Suprapubic skin (tissue), 4 donors: ENCODE data around the gene NAB1. TPM values are rescaled to one million over a fixed set of nuclear protein-coding genes. Genes with fewer than 3 reads are reported as not detected.

Experiments
- DNase-seq, 2 donors: peaks; one replicate each; pipeline ENCODE4 v3.0.0-alpha.2; 2019; ENCODE audit warnings: low spot score in 2 of 2
- H3K27ac ChIP-seq: fragments of 200-600 bp; sonication (generic); one replicate; pipeline ENCODE4 v1.5.1; 2019
- H3K27me3 ChIP-seq: fragments of 200-600 bp; sonication (generic); one replicate; pipeline ENCODE4 v1.5.1; 2019
- H3K36me3 ChIP-seq: fragments of 200-600 bp; sonication (generic); one replicate; pipeline ENCODE4 v1.5.1; 2019
- H3K4me1 ChIP-seq: fragments of 200-600 bp; sonication (generic); one replicate; pipeline ENCODE4 v1.5.1; 2019
- H3K4me3 ChIP-seq: fragments of 200-600 bp; sonication (generic); one replicate; pipeline ENCODE4 v1.5.1; 2019; ENCODE audit warnings: mild to moderate bottlenecking
- H3K9me3 ChIP-seq: fragments of 200-600 bp; sonication (generic); one replicate; pipeline ENCODE4 v1.5.1; 2019
- EP300 ChIP-seq: sonication (generic); formaldehyde crosslinking; IDR thresholded peaks from one replicate; pipeline ENCODE4 v1.6.1; 2017; ENCODE audit warnings: antibody characterized with exemption
- POLR2A ChIP-seq, 2 donors: fragments of 450-650 bp; IDR thresholded peaks; one replicate each; pipeline ENCODE4 v1.6.1; 2017; ENCODE audit warnings: antibody characterized with exemption in 2 of 2, mild to moderate bottlenecking in 2 of 2, moderate library complexity in 2 of 2
- POLR2AphosphoS5 ChIP-seq, 3 donors: sonication (generic); formaldehyde crosslinking; IDR thresholded peaks; one replicate each; pipeline ENCODE4 v1.6.1; 2017; ENCODE audit warnings: antibody characterized with exemption in 3 of 3
- WGBS: methylation state at CpG from one replicate; pipeline ENCODE4 v1.1.5; 2018; 5-methylcytosine and 5-hydroxymethylcytosine counted together
- total RNA-seq, 4 donors: library from RNA; depleted of rRNA; stranded (reverse); fragments of >200 nt; gene quantifications; one replicate each; pipeline ENCODE4 v1.1.0, GENCODE V29; 2016
- TF ChIP-seq, protein P1 (sequence below), 2 donors: fragments of 200-600 bp in 1 of 2; fragments of 450-650 bp in 1 of 2; sonication (generic) in 1 of 2; IDR thresholded peaks; one replicate each; pipeline ENCODE4 v1.5.1; 2016 to 2019; ENCODE audit warnings: antibody characterized with exemption in 2 of 2, mild to moderate bottlenecking in 1 of 2, moderate library complexity in 1 of 2

NAB1 gene
- total RNA-seq, 4 donors from 2014 or later = 83.3 to 116 (median 111) TPM

- WGBS = 86% methylated on average over 1 of the region's 1 CpG
- TF ChIP-seq EP300 (no peak), POLR2AphosphoS5 (IDR thresholded peaks at IDR 0.05) (no peak), POLR2A (IDR thresholded peaks at IDR 0.05) (no peak)
- TF ChIP-seq, protein P1, sequence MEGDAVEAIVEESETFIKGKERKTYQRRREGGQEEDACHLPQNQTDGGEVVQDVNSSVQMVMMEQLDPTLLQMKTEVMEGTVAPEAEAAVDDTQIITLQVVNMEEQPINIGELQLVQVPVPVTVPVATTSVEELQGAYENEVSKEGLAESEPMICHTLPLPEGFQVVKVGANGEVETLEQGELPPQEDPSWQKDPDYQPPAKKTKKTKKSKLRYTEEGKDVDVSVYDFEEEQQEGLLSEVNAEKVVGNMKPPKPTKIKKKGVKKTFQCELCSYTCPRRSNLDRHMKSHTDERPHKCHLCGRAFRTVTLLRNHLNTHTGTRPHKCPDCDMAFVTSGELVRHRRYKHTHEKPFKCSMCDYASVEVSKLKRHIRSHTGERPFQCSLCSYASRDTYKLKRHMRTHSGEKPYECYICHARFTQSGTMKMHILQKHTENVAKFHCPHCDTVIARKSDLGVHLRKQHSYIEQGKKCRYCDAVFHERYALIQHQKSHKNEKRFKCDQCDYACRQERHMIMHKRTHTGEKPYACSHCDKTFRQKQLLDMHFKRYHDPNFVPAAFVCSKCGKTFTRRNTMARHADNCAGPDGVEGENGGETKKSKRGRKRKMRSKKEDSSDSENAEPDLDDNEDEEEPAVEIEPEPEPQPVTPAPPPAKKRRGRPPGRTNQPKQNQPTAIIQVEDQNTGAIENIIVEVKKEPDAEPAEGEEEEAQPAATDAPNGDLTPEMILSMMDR (IDR thresholded peaks at IDR 0.05) = no peak
- no peak for DNase-seq
- Histone ChIP-seq H3K27ac (no peak overlapping the region), H3K4me1 (no peaks in the 10 kb centered on the region), H3K36me3 (peaks cover 10% of the 10 kb centered on the region), H3K4me3 (no peak overlapping the region), H3K9me3 (no peaks in the 10 kb centered on the region), H3K27me3 (no peaks in the 10 kb centered on the region)
These were observed 30.5 kb downstream of the NAB1 start for GRCh38 chr2:190679391-190679790.

DNA sequence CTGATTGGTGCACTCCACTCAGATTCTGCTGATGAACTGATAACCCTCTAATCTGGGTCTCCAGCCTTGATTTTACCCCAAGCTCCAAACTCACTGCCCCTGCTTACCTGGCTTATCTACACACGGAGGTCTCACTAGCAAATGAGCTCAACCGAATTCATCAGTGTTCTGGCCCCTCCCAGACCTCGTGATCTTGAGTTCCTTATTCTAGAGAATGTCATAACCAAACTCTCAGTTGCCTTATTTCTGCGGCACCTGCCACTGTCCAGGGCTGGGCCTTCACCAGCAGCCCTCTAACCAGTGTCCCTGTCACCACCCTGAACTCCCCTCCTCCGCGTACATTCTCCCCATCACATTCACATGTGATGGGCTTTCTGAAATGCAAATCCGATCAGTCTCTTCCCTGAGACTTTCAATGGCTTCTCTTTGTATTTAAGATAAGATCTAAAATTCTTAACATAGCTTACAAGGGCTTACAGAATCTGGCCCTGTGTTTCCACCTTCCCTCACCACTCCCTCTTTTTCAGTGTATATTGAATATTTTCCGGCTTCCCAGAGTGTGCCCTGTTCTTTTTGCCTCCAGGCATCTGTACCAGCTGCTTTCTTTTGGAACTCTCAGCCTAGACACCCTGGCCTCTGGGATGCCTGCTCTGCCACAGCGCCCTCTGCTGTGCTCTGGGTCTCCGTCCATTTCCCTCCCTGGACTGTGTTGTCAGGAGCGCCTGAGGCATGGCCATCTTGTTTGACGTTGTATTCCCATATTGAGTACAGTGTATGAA lies 31.1 kb downstream of the NAB1 start:
- DNase-seq = no peak
- Histone ChIP-seq H3K27me3 (no peaks in the 10 kb centered on the region), H3K9me3 (no peaks in the 10 kb centered on the region), H3K36me3 (peaks cover 6% of the 10 kb centered on the region), H3K27ac (no peak overlapping the region), H3K4me3 (no peak overlapping the region), H3K4me1 (no peaks in the 10 kb centered on the region)
- TF ChIP-seq POLR2AphosphoS5 (IDR thresholded peaks at IDR 0.05) = no peak
- TF ChIP-seq, protein P1 (IDR thresholded peaks at IDR 0.05) = peak in 1 of 2 donors; percentile 59
- WGBS = 74% methylated on average over 12 of the region's 12 CpGs

DNA sequence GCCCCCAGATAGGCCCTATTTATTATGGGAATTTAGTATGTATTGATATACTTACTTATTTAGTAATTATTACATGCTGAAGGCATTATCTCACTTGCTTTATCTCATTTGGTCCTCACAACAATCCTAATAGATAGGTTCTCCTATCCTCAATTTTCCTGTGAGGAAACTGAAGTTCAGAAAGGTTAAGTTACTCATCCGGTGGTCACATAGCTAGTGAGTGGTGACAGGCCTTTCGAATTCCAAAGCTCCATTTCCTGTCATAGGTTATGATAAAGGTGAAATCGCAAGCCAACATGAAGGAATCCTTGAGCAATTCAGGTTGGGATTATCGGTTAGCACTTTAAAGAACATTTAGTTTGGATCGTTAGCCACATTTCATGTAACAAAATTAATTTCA lies 33.3 kb downstream of the NAB1 start:
- no peak overlapping the region for H3K27ac ChIP-seq
- H3K4me1 ChIP-seq = no peaks in the 10 kb centered on the region
- WGBS = 83% methylated on average over 5 of the region's 5 CpGs
- H3K4me3 ChIP-seq = no peak overlapping the region
- no peaks in the 10 kb centered on the region for H3K9me3 ChIP-seq
- TF ChIP-seq, protein P1 (IDR thresholded peaks at IDR 0.05) = no peak
- no peak for TF ChIP-seq POLR2A (IDR thresholded peaks at IDR 0.05)
- TF ChIP-seq POLR2AphosphoS5 (IDR thresholded peaks at IDR 0.05) = no peak
- TF ChIP-seq EP300 = no peak
- H3K27me3 ChIP-seq = no peaks in the 10 kb centered on the region
- H3K36me3 ChIP-seq = peaks cover 20% of the 10 kb centered on the region
- DNase-seq = no peak

DNA sequence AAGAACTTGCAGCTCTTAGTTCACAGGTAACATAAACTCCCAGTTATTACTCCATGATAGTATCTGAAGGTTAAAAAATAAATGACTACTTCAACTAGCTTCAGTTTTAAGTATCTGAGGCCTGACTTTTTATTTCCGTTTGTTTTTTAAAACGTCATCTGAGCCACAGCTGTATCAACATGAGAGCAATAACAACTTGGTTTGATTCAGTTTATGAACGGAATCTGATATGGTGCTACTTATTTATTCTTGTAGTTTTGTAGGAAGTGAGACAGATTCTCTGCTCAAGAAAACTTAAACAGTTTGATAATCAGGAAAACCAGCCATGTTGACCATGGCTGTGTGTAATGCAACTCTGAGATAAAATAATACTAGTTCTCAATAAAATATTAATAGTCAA lies 34.9 kb downstream of the NAB1 start:
- 63% methylated on average over 3 of the region's 3 CpGs for WGBS
- no peaks in the 10 kb centered on the region for H3K9me3 ChIP-seq
- DNase-seq = no peak
- H3K4me3 ChIP-seq = no peak overlapping the region
- no peak for TF ChIP-seq EP300
- TF ChIP-seq, protein P1 (IDR thresholded peaks at IDR 0.05) = no peak
- no peak for TF ChIP-seq POLR2A (IDR thresholded peaks at IDR 0.05)
- no peak for TF ChIP-seq POLR2AphosphoS5 (IDR thresholded peaks at IDR 0.05)
- no peaks in the 10 kb centered on the region for H3K27me3 ChIP-seq
- H3K4me1 ChIP-seq = no peaks in the 10 kb centered on the region
- no peak overlapping the region for H3K27ac ChIP-seq
- H3K36me3 ChIP-seq = peaks cover 35% of the 10 kb centered on the region

GRCh38 chr2:190684931-190685330 lies 36.0 kb downstream of the NAB1 start:
- TF ChIP-seq POLR2A (IDR thresholded peaks at IDR 0.05) (no peak), POLR2AphosphoS5 (IDR thresholded peaks at IDR 0.05) (no peak), EP300 (no peak)
- TF ChIP-seq, protein P1 (IDR thresholded peaks at IDR 0.05) = no peak
- no peak for DNase-seq
- Histone ChIP-seq H3K9me3 (no peaks in the 10 kb centered on the region), H3K4me1 (no peaks in the 10 kb centered on the region), H3K27ac (no peak overlapping the region), H3K36me3 (peaks cover 41% of the 10 kb centered on the region), H3K27me3 (no peaks in the 10 kb centered on the region), H3K4me3 (no peak overlapping the region)
- 60% methylated on average over 2 of the region's 2 CpGs for WGBS
